Activated CD8-positive, alpha-beta T cell treated with anti-CD3 and anti-CD28 coated beads for 36 hours (primary cell): ENCODE results near the gene TYW5. TPM values are rescaled to one million over a fixed set of nuclear protein-coding genes. Genes with fewer than 3 reads are reported as not detected.
A peak's percentile ranks its signal among the peaks of the same experiment; 100 is the strongest.

Source experiments
- ATAC-seq: fragments of 200-7000 bp; cut with Tn5 transposase; one replicate; pipeline ENCODE4 v1.10.0; 2021; ENCODE audit warnings: mild to moderate bottlenecking, moderate library complexity
- CTCF ChIA-PET: fragments of 350-600 bp; sonication (Branson Sonifier 250); formaldehyde crosslinking; loops from one replicate; lab custom pipeline; 2021; ENCODE audit warnings: antibody characterized with exemption; lab: Charles Lee
- POLR2A ChIA-PET: fragments of 350-600 bp; sonication (Branson Sonifier 250); formaldehyde crosslinking; loops from one replicate; lab custom pipeline; 2021; ENCODE audit warnings: antibody characterized with exemption; lab: Charles Lee
- DNase-seq: peaks from one replicate; pipeline ENCODE4 v3.0.0-alpha.2; 2020
- H3K27ac Mint-ChIP-seq: one replicate; pipeline ENCODE4 v1.8.0; 2021; ENCODE audit warnings: mild to moderate bottlenecking, mixed read lengths
- H3K27me3 Mint-ChIP-seq: one replicate; pipeline ENCODE4 v1.8.0; 2021; ENCODE audit warnings: mixed read lengths
- H3K36me3 Mint-ChIP-seq: one replicate; pipeline ENCODE4 v1.8.0; 2021; ENCODE audit warnings: low read depth, mixed read lengths
- H3K4me1 Mint-ChIP-seq: one replicate; pipeline ENCODE4 v1.8.0; 2021; ENCODE audit warnings: low read depth, mixed read lengths
- H3K4me3 Mint-ChIP-seq: one replicate; pipeline ENCODE4 v1.8.0; 2021; ENCODE audit warnings: mild to moderate bottlenecking, moderate library complexity, mixed read lengths
- H3K9me3 Mint-ChIP-seq: one replicate; pipeline ENCODE4 v1.8.0; 2021; ENCODE audit warnings: mixed read lengths
- CTCF ChIP-seq: fragments of 200-600 bp; IDR thresholded peaks from one replicate; pipeline ENCODE4 v1.8.0; 2022; ENCODE audit warnings: antibody characterized with exemption, mild to moderate bottlenecking
- intact Hi-C: fragments of 100-400 bp; cut with micrococcal nuclease; formaldehyde crosslinking; loops from one replicate; pipeline ENCODE4 v1.10.0; 2022
- total RNA-seq, 2 experiments: library from RNA; stranded (reverse); gene quantifications; one replicate each; pipeline ENCODE4 v1.2.3, GENCODE V29; 2021

TYW5 gene
- total RNA-seq, 2 experiments from 2014 or later = 8.3 to 8.4 TPM

- no peak overlapping the region for H3K4me3 Mint-ChIP-seq
- H3K27me3 Mint-ChIP-seq = no peaks in the 10 kb centered on the region
- intact Hi-C loops = loop anchor here (10.0 kb wide), 2 partner anchors 101 to 1909 kb away; no protein-coding TSS in a partner anchor
- ChIA-PET CTCF (interaction anchor here (1.6 kb wide), 1 partner anchor 39 kb away, joined by 5 read pairs; no protein-coding TSS in a partner anchor), POLR2A (no interaction called here)
- peaks cover 21% of the 10 kb centered on the region for H3K4me1 Mint-ChIP-seq
- peak overlapping the region; percentile 13 for H3K27ac Mint-ChIP-seq
- TF ChIP-seq CTCF = no peak
- H3K36me3 Mint-ChIP-seq = peaks cover 20% of the 10 kb centered on the region
- ATAC-seq (no peak), DNase-seq (no peak)
- H3K9me3 Mint-ChIP-seq = no peaks in the 10 kb centered on the region
Observed at GRCh38 chr2:199946196-199946595, 9.1 kb downstream of the TYW5 start.

- ATAC-seq (no peak), DNase-seq (no peak)
- Mint-ChIP-seq H3K27me3 (no peaks in the 10 kb centered on the region), H3K36me3 (peaks cover 22% of the 10 kb centered on the region), H3K4me1 (peaks cover 12% of the 10 kb centered on the region), H3K9me3 (no peaks in the 10 kb centered on the region), H3K4me3 (no peak overlapping the region), H3K27ac (no peak overlapping the region)
- POLR2A ChIA-PET = no interaction called here
- CTCF ChIA-PET = interaction anchor here (1.3 to 1.6 kb wide), 2 partner anchors 32 to 93 kb away, joined by 3 to 5 read pairs; partner anchors contain the start of gene C2orf69
- TF ChIP-seq CTCF = no peak
- intact Hi-C loops = loop anchor here (10.0 kb wide), 2 partner anchors 99 to 1911 kb away; no protein-coding TSS in a partner anchor
Observed at GRCh38 chr2:199943373-199943772, 11.9 kb downstream of the TYW5 start.

GRCh38 chr2:199940373-199940772 lies 14.9 kb downstream of the TYW5 start:
- DNase-seq = peak; percentile 9
- peaks cover 15% of the 10 kb centered on the region for H3K36me3 Mint-ChIP-seq
- peak; percentile 25 for TF ChIP-seq CTCF
- POLR2A ChIA-PET = interaction anchor here (0.8 kb wide), 1 partner anchor 9 kb away, joined by 3 read pairs; no protein-coding TSS in a partner anchor
- H3K4me3 Mint-ChIP-seq = no peak overlapping the region
- no peaks in the 10 kb centered on the region for H3K27me3 Mint-ChIP-seq
- no peaks in the 10 kb centered on the region for H3K9me3 Mint-ChIP-seq
- CTCF ChIA-PET = interaction anchor here (0.6 to 2.6 kb wide), 14 partner anchors 9 to 569 kb away, joined by 3 to 12 read pairs (median 4); partner anchors contain the start of genes C2orf69, KCTD18, MAIP1 and TYW5
- H3K4me1 Mint-ChIP-seq = peaks cover 5% of the 10 kb centered on the region
- intact Hi-C loops = loop anchor here (10.0 kb wide), 2 partner anchors 96 to 1914 kb away; no protein-coding TSS in a partner anchor
- no peak overlapping the region for H3K27ac Mint-ChIP-seq
- ATAC-seq = peak; percentile 80

- H3K36me3 Mint-ChIP-seq = peaks cover 21% of the 10 kb centered on the region
Observed at GRCh38 chr2:199936554-199936953, 18.7 kb downstream of the TYW5 start.

More at GRCh38 chr2:199936554-199936953, 18.7 kb downstream of the TYW5 start:
- POLR2A ChIA-PET = no interaction called here
- no peak overlapping the region for H3K4me3 Mint-ChIP-seq
- no peaks in the 10 kb centered on the region for H3K27me3 Mint-ChIP-seq
- CTCF ChIA-PET = no interaction called here
- no peak for TF ChIP-seq CTCF
- H3K4me1 Mint-ChIP-seq = peaks cover 3% of the 10 kb centered on the region
- ATAC-seq (no peak), DNase-seq (no peak)
- no peak overlapping the region for H3K27ac Mint-ChIP-seq
- intact Hi-C loops = no loop called here
- H3K9me3 Mint-ChIP-seq = no peaks in the 10 kb centered on the region
